CD8-positive, alpha-beta memory T cell (primary cell): ENCODE data around the gene DEFB128. TPM values are rescaled to one million over a fixed set of nuclear protein-coding genes. Genes with fewer than 3 reads are reported as not detected.
"Not testable (repeated sequence)": the region's sequence is repeated elsewhere in the genome, so short reads cannot be mapped to it uniquely, and the experiment has no call there.

Experiments
- CTCF ChIA-PET: fragments of 350-600 bp; sonication (Branson Sonifier 250); formaldehyde crosslinking; loops from one replicate; lab custom pipeline; 2021; ENCODE audit warnings: antibody characterized with exemption; lab: Charles Lee
- POLR2A ChIA-PET: fragments of 350-600 bp; sonication (Branson Sonifier 250); formaldehyde crosslinking; loops from one replicate; lab custom pipeline; 2021; ENCODE audit warnings: antibody characterized with exemption; lab: Charles Lee
- DNase-seq, 5 donors: peaks; one replicate each; pipeline versions ENCODE4 v3.0.0 to v3.0.0-alpha.2; 2020 to 2022; ENCODE audit warnings: mixed read lengths in 1 of 5
- H3K27ac ChIP-seq: one replicate; pipeline ENCODE4 v1.7.0; 2013; ENCODE audit warnings: low read depth, mild to moderate bottlenecking, low read length, moderate library complexity
- H3K27me3 ChIP-seq: 2 replicates; pipeline ENCODE4 v1.7.0; 2013; ENCODE audit warnings: low read length, mild to moderate bottlenecking; ENCODE audit not compliant: insufficient read depth, poor library complexity, severe bottlenecking
- H3K36me3 ChIP-seq: 2 replicates; pipeline ENCODE4 v1.7.0; 2013; ENCODE audit warnings: mild to moderate bottlenecking, low read length, moderate library complexity; ENCODE audit not compliant: insufficient read depth
- H3K4me1 ChIP-seq: 2 replicates; pipeline ENCODE4 v1.7.0; 2013; ENCODE audit warnings: mild to moderate bottlenecking, low read length, moderate library complexity; ENCODE audit not compliant: insufficient read depth
- H3K4me3 ChIP-seq: 2 replicates; pipeline ENCODE4 v1.7.0; 2013; ENCODE audit warnings: mild to moderate bottlenecking, low read length
- H3K9me3 ChIP-seq: 2 replicates; pipeline ENCODE4 v1.7.0; 2013; ENCODE audit warnings: mild to moderate bottlenecking, low read length
- H3K27ac Mint-ChIP-seq, 8 donors: one replicate each; pipeline ENCODE4 v1.8.0; 2020 to 2021; ENCODE audit warnings: mixed read lengths in 8 of 8, mild to moderate bottlenecking in 6 of 8, inconsistent platforms in 3 of 8, moderate library complexity in 3 of 8
- H3K27me3 Mint-ChIP-seq, 2 donors: one replicate each; pipeline ENCODE4 v1.8.0; 2020 to 2021; ENCODE audit warnings: mixed read lengths in 2 of 2, mild to moderate bottlenecking in 1 of 2, moderate library complexity in 1 of 2
- H3K36me3 Mint-ChIP-seq, 3 donors: one replicate each; pipeline ENCODE4 v1.8.0; 2020 to 2021; ENCODE audit warnings: mixed read lengths in 3 of 3, inconsistent platforms in 1 of 3, mild to moderate bottlenecking in 1 of 3
- H3K4me1 Mint-ChIP-seq, 3 donors: one replicate each; pipeline ENCODE4 v1.8.0; 2020 to 2021; ENCODE audit warnings: mixed read lengths in 3 of 3, inconsistent platforms in 1 of 3, mild to moderate bottlenecking in 1 of 3
- H3K4me3 Mint-ChIP-seq, 7 donors: one replicate each; pipeline ENCODE4 v1.8.0; 2020 to 2021; ENCODE audit warnings: mixed read lengths in 7 of 7, mild to moderate bottlenecking in 6 of 7, moderate library complexity in 4 of 7, inconsistent platforms in 2 of 7
- H3K9me3 Mint-ChIP-seq, 5 donors: one replicate each; pipeline ENCODE4 v1.8.0; 2020 to 2022; ENCODE audit warnings: mixed read lengths in 5 of 5, mild to moderate bottlenecking in 3 of 5, moderate library complexity in 2 of 5, inconsistent platforms in 1 of 5
- polyA plus RNA-seq: library from polyadenylated mRNA; unstranded; fragments of 300-500 nt; fragmentation: Illumina TruSeq; gene quantifications from one replicate; pipeline ENCODE4 v1.2.3, GENCODE V29; 2021
- total RNA-seq, 2 experiments: library from RNA; stranded (reverse); gene quantifications; one replicate each; pipeline ENCODE4 v1.2.3, GENCODE V29; 2021

Gene DEFB128
- total RNA-seq = not detected
- polyA plus RNA-seq = not detected

- no peaks in the 10 kb centered on the region for H3K4me1 Mint-ChIP-seq
- no peak for DNase-seq
- Histone ChIP-seq H3K27me3 (peaks cover 3% of the 10 kb centered on the region), H3K9me3 (no peaks in the 10 kb centered on the region), H3K36me3 (no peaks in the 10 kb centered on the region), H3K4me3 (no peak within 1 kb of the TSS), H3K4me1 (no peaks in the 10 kb centered on the region), H3K27ac (no peak within 1 kb of the TSS)
- no peaks in the 10 kb centered on the region for H3K36me3 Mint-ChIP-seq
- peaks cover 2 to 17% (median 7%) of the 10 kb centered on the region in 5 donors for H3K9me3 Mint-ChIP-seq
- ChIA-PET POLR2A (no interaction called here), CTCF (no interaction called here)
- H3K27ac Mint-ChIP-seq = no peak within 1 kb of the TSS
- no peak within 1 kb of the TSS for H3K4me3 Mint-ChIP-seq
- peaks cover 16 to 51% of the 10 kb centered on the region in 2 donors for H3K27me3 Mint-ChIP-seq
Measured at GRCh38 chr20:189611-190010, at the start of gene DEFB128. TSS of gene DEFB128 (minus strand) at chr20:189711. CDS start at chr20:189623, 88 bp downstream.

DNA sequence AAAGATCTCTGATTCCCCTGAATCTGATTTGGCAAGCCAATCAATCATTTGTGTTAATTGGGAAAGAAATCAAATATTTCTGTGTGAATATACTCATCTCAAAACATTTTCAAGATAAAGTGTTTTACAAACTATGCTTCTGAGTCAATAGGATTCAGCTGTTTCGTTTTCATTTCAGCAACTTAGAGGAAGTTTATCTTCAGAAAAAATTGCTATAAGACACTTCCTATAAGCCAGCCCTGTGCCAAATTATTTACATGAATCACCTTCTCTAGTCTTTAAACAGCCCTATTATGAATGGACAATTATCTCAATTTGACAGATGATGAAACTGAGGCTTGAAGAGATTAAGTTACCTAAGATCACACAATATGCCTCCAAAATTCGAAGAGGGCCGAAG, 48.4 kb upstream of the DEFB128 start:
- Histone ChIP-seq H3K27ac (no peak overlapping the region), H3K9me3 (no peaks in the 10 kb centered on the region), H3K4me1 (peaks cover 4% of the 10 kb centered on the region), H3K4me3 (peak overlapping the region; percentile 10), H3K27me3 (no peaks in the 10 kb centered on the region), H3K36me3 (no peaks in the 10 kb centered on the region)
- Mint-ChIP-seq H3K4me3 (peak overlapping the region in 3 of 7 donors; percentile 53 to 69 (median 53)), H3K36me3 (no peaks in the 10 kb centered on the region), H3K9me3 (no peaks in the 10 kb centered on the region), H3K27me3 (peaks cover 1 to 16% of the 10 kb centered on the region in 2 donors), H3K4me1 (peaks cover 4 to 15% (median 13%) of the 10 kb centered on the region in 3 donors), H3K27ac (no peak overlapping the region)
- ChIA-PET POLR2A (no interaction called here), CTCF (interaction anchor here (1.1 to 2.0 kb wide), 2 partner anchors 9 to 29 kb away, joined by 3 to 5 read pairs; no protein-coding TSS in a partner anchor)
- no peak for DNase-seq

DNA sequence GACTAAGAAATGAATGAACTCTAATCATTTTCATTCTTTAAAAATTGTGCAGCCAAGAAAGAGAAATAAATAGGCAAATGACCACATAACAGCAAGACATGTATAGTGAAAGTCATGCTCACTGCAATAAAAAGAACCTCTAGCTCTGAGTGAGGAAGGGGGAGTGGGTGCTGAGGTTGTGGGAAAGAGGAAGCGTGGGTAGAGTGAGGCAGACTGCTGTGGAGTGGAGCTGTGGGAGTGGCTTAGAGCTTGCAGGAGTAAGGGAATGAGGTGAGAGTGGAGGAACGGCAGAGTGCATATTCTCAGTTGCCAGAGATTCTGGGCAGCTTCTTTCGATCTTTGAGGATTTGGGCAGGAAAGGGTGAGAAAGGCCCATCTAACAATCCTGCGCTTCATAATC, 48.0 kb upstream of the DEFB128 start:
- Histone ChIP-seq H3K27ac (no peak overlapping the region), H3K36me3 (no peaks in the 10 kb centered on the region), H3K4me3 (peak overlapping the region; percentile 10), H3K27me3 (no peaks in the 10 kb centered on the region), H3K9me3 (no peaks in the 10 kb centered on the region), H3K4me1 (peaks cover 4% of the 10 kb centered on the region)
- no peak for DNase-seq
- Mint-ChIP-seq H3K4me1 (peaks cover 4 to 15% (median 13%) of the 10 kb centered on the region in 3 donors), H3K27ac (peak overlapping the region in 4 of 8 donors; percentile 23 to 71 (median 45)), H3K36me3 (no peaks in the 10 kb centered on the region), H3K4me3 (peak overlapping the region in 5 of 7 donors; percentile 8 to 69 (median 53)), H3K9me3 (no peaks in the 10 kb centered on the region), H3K27me3 (peaks cover 1 to 12% of the 10 kb centered on the region in 2 donors)
- ChIA-PET CTCF (interaction anchor here (1.1 to 2.0 kb wide), 2 partner anchors 10 to 29 kb away, joined by 3 to 5 read pairs; no protein-coding TSS in a partner anchor), POLR2A (no interaction called here)

- no peak for DNase-seq
- no peaks in the 10 kb centered on the region for H3K9me3 Mint-ChIP-seq
- no peak overlapping the region for H3K27ac ChIP-seq
- peaks cover 4% of the 10 kb centered on the region for H3K4me1 ChIP-seq
- H3K36me3 ChIP-seq = no peaks in the 10 kb centered on the region
- peaks cover 1 to 9% of the 10 kb centered on the region in 2 donors for H3K27me3 Mint-ChIP-seq
- peaks cover 4 to 15% (median 13%) of the 10 kb centered on the region in 3 donors for H3K4me1 Mint-ChIP-seq
- H3K4me3 Mint-ChIP-seq = no peak overlapping the region
- H3K9me3 ChIP-seq = no peaks in the 10 kb centered on the region
- POLR2A ChIA-PET = no interaction called here
- no peak overlapping the region for H3K27ac Mint-ChIP-seq
- no peaks in the 10 kb centered on the region for H3K36me3 Mint-ChIP-seq
- CTCF ChIA-PET = interaction anchor here (1.3 kb wide), 1 partner anchor 12 kb away, joined by 3 read pairs; no protein-coding TSS in a partner anchor
- H3K4me3 ChIP-seq = no peak overlapping the region
- H3K27me3 ChIP-seq = no peaks in the 10 kb centered on the region
Measured at GRCh38 chr20:235891-236290, 46.4 kb upstream of the DEFB128 start.

DNA sequence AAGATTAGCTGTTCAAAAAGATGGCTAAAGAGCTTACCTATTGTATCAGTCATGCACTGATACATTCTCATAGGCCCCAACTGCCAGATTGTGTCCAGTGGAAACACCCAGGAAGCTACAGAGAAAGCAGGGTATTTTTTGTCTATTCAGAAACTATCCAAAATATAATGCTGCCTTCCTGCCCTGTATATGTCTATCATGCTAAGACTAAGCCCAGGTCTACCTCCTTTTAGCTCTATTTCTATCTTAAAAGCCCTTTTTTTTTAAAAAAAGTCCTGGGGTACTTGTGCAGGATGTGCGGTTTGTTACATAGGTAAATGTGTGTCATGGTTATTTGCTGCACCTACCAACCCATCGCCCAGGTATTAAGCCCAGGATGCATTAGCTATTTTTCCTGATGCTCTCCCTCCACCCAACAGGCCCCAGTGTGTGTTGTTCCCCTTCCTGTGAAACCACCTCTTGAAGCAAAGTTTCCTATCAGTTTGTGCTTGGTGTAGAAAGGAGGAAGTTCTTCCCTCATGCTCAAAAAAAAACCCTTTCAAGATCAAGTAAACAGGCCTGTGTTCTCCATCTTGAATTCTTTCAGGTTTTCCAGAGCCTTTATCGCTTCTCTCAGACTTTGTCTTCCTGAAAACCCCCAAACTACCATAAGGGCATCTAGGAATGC, 38.1 kb upstream of the DEFB128 start:
- Histone ChIP-seq H3K27ac (no peak overlapping the region), H3K27me3 (no peaks in the 10 kb centered on the region), H3K4me1 (peaks cover 21% of the 10 kb centered on the region), H3K36me3 (no peaks in the 10 kb centered on the region), H3K4me3 (no peak overlapping the region), H3K9me3 (no peaks in the 10 kb centered on the region)
- ChIA-PET CTCF (no interaction called here), POLR2A (no interaction called here)
- Mint-ChIP-seq H3K4me3 (no peak overlapping the region), H3K4me1 (peaks cover 0 to 4% (median 0%) of the 10 kb centered on the region in 3 donors), H3K27ac (no peak overlapping the region), H3K9me3 (peaks cover 0 to 4% (median 0%) of the 10 kb centered on the region in 5 donors), H3K36me3 (no peaks in the 10 kb centered on the region), H3K27me3 (peaks cover 0 to 25% of the 10 kb centered on the region in 2 donors)
- DNase-seq = peak in 1 of 5 donors; percentile 16

DNA sequence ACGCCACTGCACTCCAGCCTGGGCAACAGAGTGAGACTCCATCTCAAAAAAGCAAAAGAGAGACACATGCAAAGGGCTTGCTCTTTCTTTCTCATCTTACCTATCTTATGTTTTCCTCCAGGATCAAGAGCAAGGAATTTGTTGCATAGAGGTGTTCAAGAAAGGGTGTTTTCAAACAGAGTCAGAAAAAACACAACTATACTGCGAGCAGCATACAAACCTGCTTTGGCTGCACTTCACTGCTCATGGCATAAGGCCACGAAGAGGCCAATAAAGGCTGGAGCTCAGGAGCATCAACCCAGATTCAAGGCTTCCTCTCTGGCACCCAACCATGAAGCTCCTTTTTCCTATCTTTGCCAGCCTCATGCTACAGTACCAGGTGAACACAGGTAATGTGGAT, 37.4 kb upstream of the DEFB128 start, which contains the start of gene DEFB129:
DEFB129 (plus strand) TSS at position 301 of the 400 bp plus-strand sequence; CDS start at position 332, 31 bp downstream.
- Mint-ChIP-seq H3K27ac (no peak within 1 kb of the TSS), H3K36me3 (no peaks in the 10 kb centered on the region), H3K9me3 (peaks cover 0 to 4% (median 0%) of the 10 kb centered on the region in 5 donors), H3K4me1 (peaks cover 0 to 4% (median 0%) of the 10 kb centered on the region in 3 donors), H3K27me3 (peaks cover 0 to 26% of the 10 kb centered on the region in 2 donors), H3K4me3 (no peak within 1 kb of the TSS)
- Histone ChIP-seq H3K9me3 (no peaks in the 10 kb centered on the region), H3K4me3 (no peak within 1 kb of the TSS), H3K36me3 (no peaks in the 10 kb centered on the region), H3K27me3 (no peaks in the 10 kb centered on the region), H3K4me1 (peaks cover 21% of the 10 kb centered on the region), H3K27ac (no peak within 1 kb of the TSS)
- ChIA-PET CTCF (no interaction called here), POLR2A (no interaction called here)
- DNase-seq = no peak

GRCh38 chr20:225879-226278, 36.4 kb upstream of the DEFB128 start:
- H3K4me3 ChIP-seq, POLR2A ChIA-PET, H3K36me3 Mint-ChIP-seq: not testable (repeated sequence)

GRCh38 chr20:221258-221830, 31.8 kb upstream of the DEFB128 start:
- no peaks in the 10 kb centered on the region for H3K36me3 Mint-ChIP-seq
- H3K27me3 ChIP-seq = no peaks in the 10 kb centered on the region
- ChIA-PET POLR2A (no interaction called here), CTCF (no interaction called here)
- H3K9me3 ChIP-seq = no peaks in the 10 kb centered on the region
- H3K36me3 ChIP-seq = no peaks in the 10 kb centered on the region
- H3K4me1 ChIP-seq = peaks cover 3% of the 10 kb centered on the region
- H3K4me3 ChIP-seq = no peak overlapping the region
- H3K27ac Mint-ChIP-seq = no peak overlapping the region
- no peak for DNase-seq
- H3K27me3 Mint-ChIP-seq = peaks cover 7 to 65% of the 10 kb centered on the region in 2 donors
- H3K9me3 Mint-ChIP-seq = peaks cover 0 to 4% (median 0%) of the 10 kb centered on the region in 5 donors
- no peak overlapping the region for H3K4me3 Mint-ChIP-seq
- no peaks in the 10 kb centered on the region for H3K4me1 Mint-ChIP-seq
- no peak overlapping the region for H3K27ac ChIP-seq

More at GRCh38 chr20:225879-226278, 36.4 kb upstream of the DEFB128 start:
- H3K27ac ChIP-seq, H3K9me3 ChIP-seq, H3K27ac Mint-ChIP-seq, DNase-seq, H3K36me3 ChIP-seq, CTCF ChIA-PET, H3K27me3 ChIP-seq, H3K9me3 Mint-ChIP-seq, H3K4me1 Mint-ChIP-seq, H3K4me3 Mint-ChIP-seq: not testable (repeated sequence)
- peaks cover 21% of the 10 kb centered on the region for H3K4me1 ChIP-seq
- peaks cover 0 to 30% of the 10 kb centered on the region in 2 donors for H3K27me3 Mint-ChIP-seq
